Brain pericyte (primary cell): ENCODE data around the gene TENT4A.

Experiments used
- DNase-seq: peaks from one replicate; pipeline ENCODE4 v3.0.0-alpha.2; 2012; ENCODE audit warnings: low read depth, low spot score

Gene TENT4A

GRCh38 chr5:6700074-6700684 lies 13.1 kb upstream of the TENT4A start:
- no peak for DNase-seq

- no peak for DNase-seq
Observed at GRCh38 chr5:6700685-6701355, 12.4 kb upstream of the TENT4A start.

GRCh38 chr5:6701491-6701890 lies 11.7 kb upstream of the TENT4A start:
- no peak for DNase-seq

DNA sequence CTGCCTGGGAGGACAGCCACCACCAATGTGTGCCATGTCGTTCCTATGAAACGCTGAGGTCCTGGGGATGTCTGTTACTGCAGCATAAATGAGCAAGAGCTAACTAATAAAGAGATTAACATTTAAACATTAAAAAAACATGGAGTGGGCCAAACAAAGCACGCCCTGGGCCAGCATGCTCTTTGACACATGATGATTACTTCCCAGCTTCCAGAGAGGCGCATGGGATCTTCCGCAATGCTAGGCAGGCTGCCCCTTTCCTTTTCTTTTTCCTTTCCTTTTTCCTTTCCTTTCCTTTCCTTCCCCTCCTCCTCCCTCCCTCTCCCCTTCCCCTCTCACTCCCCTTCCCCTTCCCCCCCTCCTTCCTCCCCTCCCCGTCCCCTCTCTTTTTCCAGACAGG lies 10.6 kb upstream of the TENT4A start:
- DNase-seq: no peak

- no peak for DNase-seq
Observed at GRCh38 chr5:6703806-6704205, 9.4 kb upstream of the TENT4A start.

DNA sequence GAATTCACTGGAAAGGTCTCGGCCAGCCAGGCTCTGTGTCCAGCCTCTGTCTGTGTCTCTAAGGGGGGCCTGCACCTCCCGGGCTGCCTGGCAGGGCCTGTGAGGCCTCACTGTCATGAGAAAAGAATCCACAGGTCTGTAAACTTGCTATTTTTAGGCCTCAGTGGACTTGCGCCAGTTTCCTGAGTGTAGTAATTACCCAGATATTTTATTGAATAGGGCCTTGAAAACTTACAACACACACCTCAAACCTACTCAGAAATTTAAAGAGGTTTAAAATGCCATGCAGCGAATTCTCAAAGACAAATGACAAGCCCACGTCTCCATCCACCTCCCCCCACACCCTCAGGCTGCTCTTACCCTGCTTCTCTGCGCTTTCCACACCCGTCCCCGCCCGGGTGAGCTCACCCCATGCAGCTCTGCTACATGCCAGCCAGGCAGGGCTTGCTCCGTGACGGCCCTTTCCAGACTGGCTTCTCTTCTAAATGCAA lies 8.8 kb upstream of the TENT4A start:
- DNase-seq: no peak

GRCh38 chr5:6705088-6705487 lies 8.1 kb upstream of the TENT4A start:
- DNase-seq: no peak

DNA sequence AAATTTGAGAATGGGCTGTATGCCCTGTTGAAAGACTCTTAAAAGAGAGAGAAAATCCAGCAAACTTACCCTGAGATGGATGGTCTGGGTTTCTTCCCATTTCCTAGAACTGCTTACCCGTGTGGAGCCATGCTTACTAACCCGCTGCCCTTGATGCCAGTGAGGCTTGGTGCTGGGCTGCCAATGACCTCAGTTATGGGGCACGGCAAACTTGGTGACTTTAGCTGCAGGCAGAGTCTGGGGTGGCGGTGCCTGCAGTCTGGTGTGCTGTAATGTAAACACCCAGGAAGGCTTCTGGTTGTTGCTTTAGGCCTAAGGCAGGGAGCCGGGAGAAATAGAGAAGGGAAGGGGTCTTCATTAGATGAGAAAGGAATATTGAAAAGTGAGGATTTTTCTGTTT lies 7.3 kb upstream of the TENT4A start:
- DNase-seq: no peak

DNA sequence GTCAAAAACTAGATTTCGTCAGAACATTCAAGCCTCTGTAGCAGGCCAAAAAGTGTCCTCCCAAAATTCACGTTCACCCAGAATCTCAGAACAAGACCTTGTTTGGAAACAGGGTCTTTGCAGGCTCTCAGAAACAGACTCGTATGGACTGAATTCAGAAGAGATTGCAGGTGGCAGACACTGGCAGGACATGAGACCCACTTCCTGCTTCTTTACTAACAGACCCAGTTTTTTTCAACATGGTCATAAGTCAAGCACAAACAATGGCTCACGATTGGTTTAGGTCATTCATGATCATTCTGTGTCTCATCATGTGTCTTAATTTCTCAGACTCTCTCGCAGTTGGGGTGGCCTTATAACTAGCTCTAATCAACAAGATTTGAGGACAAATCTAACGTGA lies 5.4 kb upstream of the TENT4A start:
- no peak for DNase-seq

DNA sequence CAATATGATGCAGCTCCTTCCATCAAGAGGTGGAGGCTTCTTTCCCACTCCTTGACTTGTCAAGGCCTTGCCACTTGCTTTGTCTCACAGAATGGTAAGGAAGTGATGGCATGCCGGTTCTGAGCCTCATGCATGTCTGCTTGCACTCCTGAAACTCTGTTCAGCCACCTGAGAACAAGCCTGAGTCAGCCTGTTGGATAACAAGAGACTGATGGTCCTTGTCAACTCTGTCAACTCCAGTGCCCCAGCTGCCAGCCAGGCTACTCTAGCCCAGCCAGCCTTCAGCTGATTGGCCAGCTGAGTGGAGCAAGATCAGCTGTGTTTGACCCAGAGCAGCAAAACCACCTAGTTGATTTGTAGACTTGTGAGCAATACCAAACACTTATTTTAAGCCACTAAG lies 4.4 kb upstream of the TENT4A start:
- no peak for DNase-seq

DNA sequence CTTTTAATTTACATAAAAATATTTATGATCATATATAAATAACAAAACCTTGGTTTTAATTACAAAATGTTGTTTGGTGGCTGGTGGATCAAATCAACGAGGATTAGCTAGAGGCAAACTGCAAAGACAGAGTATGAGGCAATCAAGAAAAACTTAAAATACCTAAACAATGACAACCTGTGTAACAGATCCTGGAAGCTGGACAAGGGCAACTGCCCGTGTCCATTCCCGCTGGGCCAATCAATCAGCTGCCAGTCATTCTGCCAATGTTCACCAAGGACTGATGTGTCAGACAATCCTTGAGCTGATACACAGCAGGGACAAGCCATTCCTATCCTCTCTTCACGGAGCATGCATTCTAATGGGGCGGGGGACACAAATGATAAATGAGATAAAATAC lies 3.2 kb upstream of the TENT4A start:
- no peak for DNase-seq

DNA sequence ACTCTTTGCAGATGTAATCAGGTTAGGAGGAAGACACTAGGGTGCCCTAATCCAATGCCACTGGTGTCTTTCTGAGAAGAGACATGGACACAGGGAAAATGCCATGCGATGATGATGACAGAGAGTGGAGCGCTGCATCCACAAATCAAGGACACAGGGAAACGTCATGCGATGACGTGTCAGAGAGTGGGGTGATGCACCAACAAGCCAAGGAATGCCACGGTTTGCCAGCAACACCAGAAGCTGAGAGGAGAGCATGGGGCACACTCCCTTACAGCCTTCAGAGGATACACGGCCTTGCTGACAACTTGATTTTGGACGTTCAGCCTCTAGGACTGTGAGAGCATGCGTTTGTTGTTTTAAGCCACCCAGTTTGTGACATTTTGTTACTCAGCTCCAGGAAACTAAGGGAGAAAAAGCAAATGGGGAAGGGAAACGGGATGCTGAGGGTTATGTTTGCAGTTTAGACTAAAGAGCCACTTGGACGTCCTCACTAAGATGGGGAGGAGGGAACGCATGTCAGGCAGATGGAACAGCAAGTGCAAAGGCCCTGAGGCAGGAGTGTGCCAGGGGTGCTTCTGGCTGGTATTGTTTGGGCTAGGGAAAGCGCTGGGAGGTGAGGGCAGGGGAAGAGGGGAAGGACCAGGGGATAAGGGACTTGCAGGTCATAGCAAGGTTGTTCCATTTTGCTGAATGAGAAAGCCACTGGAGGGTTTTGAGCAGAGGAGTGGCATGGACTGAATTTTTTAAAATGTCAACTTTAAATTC lies 2.5 kb upstream of the TENT4A start:
- no peak for DNase-seq

- no peak for DNase-seq
Observed at GRCh38 chr5:6711409-6712141, 1.7 kb upstream of the TENT4A start.

DNA sequence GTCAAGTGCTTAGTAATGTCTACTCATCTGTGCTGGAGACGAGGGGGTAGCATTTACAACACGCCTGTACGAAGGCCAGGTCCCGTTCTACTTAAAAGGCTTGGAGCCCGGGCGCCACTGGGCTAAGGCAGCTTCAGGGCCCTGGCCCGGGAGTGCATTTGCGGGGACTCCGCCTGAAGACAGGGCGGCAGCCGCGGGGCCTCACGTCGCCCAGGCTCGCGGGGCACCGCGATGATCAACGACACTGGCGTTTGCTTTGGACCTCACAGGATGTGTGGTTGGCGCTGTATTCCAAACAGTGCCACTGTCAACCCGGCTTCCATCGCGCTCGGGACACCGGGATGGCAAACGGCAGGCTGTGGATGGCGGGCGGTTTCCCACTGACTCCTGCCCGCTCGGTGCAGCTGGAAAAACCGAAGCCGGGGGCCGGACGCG lies 1.1 kb upstream of the TENT4A start:
- no peak for DNase-seq

DNA sequence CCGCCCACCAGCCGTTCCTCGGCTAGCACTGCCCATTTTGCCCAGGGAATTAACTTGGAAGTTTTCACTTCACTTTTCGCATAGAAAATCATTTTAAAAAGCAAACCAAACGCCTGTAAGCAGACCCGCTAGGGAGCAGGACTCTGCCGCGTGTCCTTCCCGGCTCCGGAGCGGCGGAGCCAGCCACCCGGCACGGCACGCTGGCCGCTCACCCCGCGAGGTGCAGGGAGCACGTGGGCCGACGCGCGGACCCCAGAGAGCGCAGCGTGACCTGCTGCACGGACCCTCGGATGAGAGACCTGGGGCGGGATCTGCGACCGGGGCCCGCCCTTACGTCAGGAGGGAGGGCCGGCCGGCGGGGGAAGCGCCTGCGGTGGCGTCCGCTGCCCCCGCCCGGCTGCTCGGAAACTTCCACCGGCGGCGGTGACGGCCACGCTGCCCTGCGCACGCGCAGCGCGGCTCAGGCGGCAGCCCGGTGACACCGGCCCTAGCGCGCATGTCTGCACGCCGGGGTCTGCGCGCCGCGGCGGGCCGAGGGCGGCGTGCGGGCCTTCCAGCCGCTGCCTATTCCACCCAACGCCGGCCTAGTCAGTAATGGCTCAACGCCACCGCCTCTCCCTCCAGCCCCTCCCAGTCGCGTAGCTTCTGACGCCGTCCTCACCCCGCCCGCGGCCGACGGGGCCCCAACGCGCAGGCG lies 507 bp upstream of the TENT4A start:
- peak; percentile 93 for DNase-seq

DNA sequence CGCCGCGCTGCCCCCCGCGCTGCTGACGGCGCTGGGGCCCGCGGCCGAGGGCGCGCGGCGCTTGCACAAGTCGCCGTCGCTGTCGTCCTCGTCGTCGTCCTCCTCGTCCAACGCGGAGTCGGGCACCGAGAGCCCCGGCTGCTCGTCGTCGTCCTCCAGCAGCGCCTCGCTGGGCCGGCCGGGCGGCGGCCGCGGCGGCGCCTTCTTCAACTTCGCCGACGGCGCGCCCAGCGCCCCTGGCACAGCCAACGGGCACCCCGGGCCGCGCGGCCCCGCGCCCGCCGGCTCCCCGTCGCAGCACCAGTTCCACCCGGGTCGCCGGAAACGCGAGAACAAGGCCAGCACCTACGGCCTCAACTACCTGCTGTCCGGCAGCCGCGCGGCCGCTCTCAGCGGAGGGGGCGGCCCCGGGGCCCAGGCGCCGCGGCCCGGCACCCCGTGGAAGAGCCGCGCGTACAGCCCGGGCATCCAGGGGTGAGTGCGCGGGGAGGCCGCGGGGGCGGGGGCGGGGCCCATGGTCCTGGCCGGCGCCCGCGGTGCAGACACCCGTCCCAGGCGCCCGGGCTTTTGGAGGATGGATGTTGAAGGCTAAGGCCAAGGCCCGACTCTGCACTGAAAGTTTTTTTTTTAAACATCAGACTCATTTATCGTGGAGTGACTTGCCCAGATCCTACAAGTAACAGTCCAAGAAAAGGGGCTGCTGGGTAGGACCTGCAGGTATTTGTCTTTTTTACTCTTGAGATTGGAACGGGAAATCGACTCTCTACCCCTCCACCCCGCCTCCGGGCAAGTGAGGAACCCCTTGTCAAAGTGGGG lies 1.2 kb downstream of the TENT4A start:
- DNase-seq: no peak

- no peak for DNase-seq
Observed at GRCh38 chr5:6715271-6715670, 2.0 kb downstream of the TENT4A start.

- no peak for DNase-seq
Observed at GRCh38 chr5:6715758-6716628, 2.8 kb downstream of the TENT4A start.

DNA sequence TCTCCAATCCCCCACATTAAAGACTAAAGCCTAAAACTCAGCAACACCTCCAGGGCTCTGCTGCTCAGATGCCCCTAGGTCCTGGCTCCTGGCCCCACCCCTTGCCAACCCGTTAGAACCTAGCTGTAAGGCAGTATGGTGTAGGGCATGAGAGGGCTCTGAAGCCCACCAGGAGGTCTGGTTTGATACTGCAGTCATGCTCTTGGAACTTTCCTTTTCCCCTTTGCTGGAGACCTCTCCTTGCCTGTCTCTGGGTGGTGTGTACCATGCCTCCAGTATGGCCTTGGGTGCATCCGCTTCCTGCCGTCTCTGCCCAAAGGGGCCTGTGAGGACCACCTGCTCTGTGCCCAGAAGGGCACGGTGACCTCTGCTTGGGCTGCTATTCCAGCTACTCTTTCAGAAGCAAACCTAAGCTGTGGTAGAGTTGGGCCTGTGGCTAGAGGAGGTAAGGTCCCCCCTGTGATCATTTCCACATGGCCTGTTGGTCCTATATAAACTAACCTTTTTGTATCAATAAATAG lies 3.5 kb downstream of the TENT4A start:
- no peak for DNase-seq
